Stomach (tissue), 9 donors: ENCODE data around the gene TGM3. TPM values are rescaled to one million over a fixed set of nuclear protein-coding genes. Genes with fewer than 3 reads are reported as not detected.

ENCODE experiments used
- DNase-seq, 2 donors: peaks; one replicate each; pipeline versions ENCODE4 v3.0.0 to v3.0.0-alpha.2; 2013 to 2019
- H3K27ac ChIP-seq, 5 donors: fragments of 200-600 bp in 4 of 5; sonication (generic) in 4 of 5; one replicate each; pipeline ENCODE4 v1.5.1; 2013 to 2019; ENCODE audit warnings: mild to moderate bottlenecking in 1 of 5, moderate library complexity in 1 of 5
- H3K27me3 ChIP-seq, 3 donors: fragments of 200-600 bp; sonication (generic); one replicate each; pipeline ENCODE4 v1.5.1; 2017 to 2019; ENCODE audit warnings: mixed run types in 1 of 3
- H3K36me3 ChIP-seq, 4 donors: fragments of 200-600 bp; sonication (generic); 1 replicate in 3 of 4; 2 replicates in 1 of 4; pipeline ENCODE4 v1.5.1; 2016 to 2019
- H3K4me1 ChIP-seq, 4 donors: fragments of 200-600 bp; sonication (generic); one replicate each; pipeline ENCODE4 v1.5.1; 2016 to 2019
- H3K4me3 ChIP-seq, 4 donors: fragments of 200-600 bp; sonication (generic) in 3 of 4; one replicate each; pipeline ENCODE4 v1.5.1; 2016 to 2019; ENCODE audit warnings: mild to moderate bottlenecking in 1 of 4
- H3K9me3 ChIP-seq, 4 donors: fragments of 200-600 bp; sonication (generic); one replicate each; pipeline ENCODE4 v1.5.1; 2016 to 2019
- CTCF ChIP-seq, 7 experiments: fragments of 450-650 bp in 4 of 7; fragments of 200-600 bp in 3 of 7; sonication (generic) in 3 of 7; IDR thresholded peaks; one replicate each; pipeline ENCODE4 v1.5.1; 2016 to 2019; ENCODE audit warnings: antibody characterized with exemption in 7 of 7, control low read depth in 2 of 7, mild to moderate bottlenecking in 1 of 7
- EP300 ChIP-seq: sonication (generic); formaldehyde crosslinking; IDR thresholded peaks from one replicate; pipeline ENCODE4 v1.6.1; 2017; ENCODE audit warnings: antibody characterized with exemption
- POLR2A ChIP-seq, 4 donors: fragments of 450-650 bp; IDR thresholded peaks; one replicate each; pipeline ENCODE4 v1.6.1; 2016; ENCODE audit warnings: antibody characterized with exemption in 4 of 4, control low read depth in 2 of 4, mild to moderate bottlenecking in 1 of 4, moderate library complexity in 1 of 4
- POLR2AphosphoS5 ChIP-seq, 3 donors: sonication (generic); formaldehyde crosslinking; IDR thresholded peaks; one replicate each; pipeline ENCODE4 v1.6.1; 2016; ENCODE audit warnings: antibody characterized with exemption in 3 of 3
- WGBS, 5 donors: extraction: QIAGEN DNeasy Blood & Tissue Kit in 3 of 5; methylation state at CpG; one replicate each; pipeline versions ENCODE4 v1.1.5 to v1.1.7; 2013 to 2018; 5-methylcytosine and 5-hydroxymethylcytosine counted together
- intact Hi-C: fragments of 100-400 bp; cut with DNase I; formaldehyde crosslinking; loops from one replicate; pipeline ENCODE4 v1.15.1; 2023; ENCODE audit warnings: low total_unique reads
- polyA plus RNA-seq, 3 donors: library from polyadenylated mRNA; stranded (reverse); fragments of 200-250 nt; gene quantifications; one replicate each; pipeline ENCODE4 v1.2.3, GENCODE V29; 2013
- total RNA-seq, 5 donors: library from RNA; depleted of rRNA; stranded (reverse); fragments of >200 nt; gene quantifications; one replicate each; pipeline versions ENCODE4 v1.1.0 to v1.2.3, GENCODE V29; 2014 to 2016
- donor health status: healthy with polysubstance abuse.
- donor health status: Bipolar disorder and iron deficiency.
- donor health status: healthy.

TGM3 gene
- total and polyA plus RNA-seq, 8 donors: 0.62 to 173 (median 3.4) TPM; not detected in 5

- intact Hi-C loops: no loop called here
- TF ChIP-seq POLR2A (IDR thresholded peaks at IDR 0.05) (no peak), CTCF (IDR thresholded peaks at IDR 0.05) (no peak), POLR2AphosphoS5 (IDR thresholded peaks at IDR 0.05) (no peak), EP300 (no peak)
- Histone ChIP-seq H3K4me1 (no peaks in the 10 kb centered on the region), H3K4me3 (no peak overlapping the region), H3K9me3 (no peaks in the 10 kb centered on the region), H3K27ac (no peak overlapping the region), H3K27me3 (no peaks in the 10 kb centered on the region), H3K36me3 (no peaks in the 10 kb centered on the region)
- WGBS, 5 donors: 67 to 82% (median 73%) methylated on average over 6 of the region's 6 CpGs
- no peak for DNase-seq
These were observed 36.1 kb upstream of the TGM3 start for GRCh38 chr20:2259731-2260130.

- Histone ChIP-seq H3K4me1 (no peaks in the 10 kb centered on the region), H3K9me3 (no peaks in the 10 kb centered on the region), H3K27ac (no peak overlapping the region), H3K36me3 (no peaks in the 10 kb centered on the region), H3K27me3 (no peaks in the 10 kb centered on the region), H3K4me3 (no peak overlapping the region)
- no peak for TF ChIP-seq POLR2AphosphoS5 (IDR thresholded peaks at IDR 0.05)
- no peak for TF ChIP-seq POLR2A (IDR thresholded peaks at IDR 0.05)
- TF ChIP-seq EP300: no peak
- no peak for TF ChIP-seq CTCF (IDR thresholded peaks at IDR 0.05)
- DNase-seq: no peak
- WGBS, 5 donors: 77 to 89% (median 88%) methylated on average over 9 of the region's 9 CpGs
- intact Hi-C loops: no loop called here
These were observed 35.6 kb upstream of the TGM3 start for GRCh38 chr20:2260250-2260649.

GRCh38 chr20:2261046-2261485 lies 34.7 kb upstream of the TGM3 start:
- TF ChIP-seq POLR2A (IDR thresholded peaks at IDR 0.05): no peak
- TF ChIP-seq POLR2AphosphoS5 (IDR thresholded peaks at IDR 0.05): no peak
- no peak for TF ChIP-seq CTCF (IDR thresholded peaks at IDR 0.05)
- no peak for TF ChIP-seq EP300
- H3K4me3 ChIP-seq: no peak overlapping the region
- no peaks in the 10 kb centered on the region for H3K36me3 ChIP-seq
- no peaks in the 10 kb centered on the region for H3K27me3 ChIP-seq
- DNase-seq: no peak
- 26 to 44% (median 40%) methylated on average over 7 to 8 of the region's 8 CpGs for WGBS, 5 donors
- no peak overlapping the region for H3K27ac ChIP-seq
- H3K9me3 ChIP-seq: no peaks in the 10 kb centered on the region
- no peaks in the 10 kb centered on the region for H3K4me1 ChIP-seq
- intact Hi-C loops: no loop called here

GRCh38 chr20:2261629-2262028 lies 34.2 kb upstream of the TGM3 start:
- Histone ChIP-seq H3K9me3 (no peaks in the 10 kb centered on the region), H3K27ac (no peak overlapping the region), H3K36me3 (no peaks in the 10 kb centered on the region), H3K27me3 (no peaks in the 10 kb centered on the region), H3K4me1 (no peaks in the 10 kb centered on the region), H3K4me3 (no peak overlapping the region)
- no peak for DNase-seq
- intact Hi-C loops: no loop called here
- 84 to 95% (median 92%) methylated on average over 4 of the region's 4 CpGs for WGBS, 5 donors
- TF ChIP-seq POLR2AphosphoS5 (IDR thresholded peaks at IDR 0.05) (no peak), POLR2A (IDR thresholded peaks at IDR 0.05) (no peak), EP300 (no peak), CTCF (IDR thresholded peaks at IDR 0.05) (no peak)
